Measurements from ENCODE around the gene DDAH2.

DDAH2 gene
- 5.1 to 6.5 reads per million in 2 donors for total RNA-seq

- no peak for DNase-seq
These were observed at the start of gene DDAH2 for GRCh38 chr6:31728767-31729514. Gene DDAH2 (minus strand): TSS chr6:31729299. CDS start chr6:31729161, 138 bp downstream.

- no peak for DNase-seq
These were observed 49.1 kb upstream of the DDAH2 start for GRCh38 chr6:31778193-31778592.

- no peak for DNase-seq
These were observed 48.6 kb upstream of the DDAH2 start for GRCh38 chr6:31777667-31778050.

GRCh38 chr6:31776989-31777666, 48.0 kb upstream of the DDAH2 start, which contains the start of gene VWA7:
Gene VWA7 (minus strand): TSS chr6:31777328. CDS start chr6:31776779, 549 bp downstream.
- DNase-seq: peak; percentile 53

- no peak for DNase-seq
These were observed 47.4 kb upstream of the DDAH2 start for GRCh38 chr6:31776485-31776988.

- no peak for DNase-seq
These were observed 46.8 kb upstream of the DDAH2 start for GRCh38 chr6:31775633-31776484.

GRCh38 chr6:31775184-31775583, 46.1 kb upstream of the DDAH2 start:
- DNase-seq: no peak

GRCh38 chr6:31771992-31772358, 42.9 kb upstream of the DDAH2 start:
- DNase-seq: no peak

GRCh38 chr6:31770860-31771259, 41.8 kb upstream of the DDAH2 start:
- DNase-seq: no peak

GRCh38 chr6:31769684-31770371, 40.7 kb upstream of the DDAH2 start:
- peak; percentile 77 for DNase-seq

GRCh38 chr6:31768363-31769257, 39.5 kb upstream of the DDAH2 start:
- DNase-seq: no peak

GRCh38 chr6:31767096-31767645, 38.1 kb upstream of the DDAH2 start:
- DNase-seq: no peak

GRCh38 chr6:31765910-31766794, 37.1 kb upstream of the DDAH2 start:
- no peak for DNase-seq

GRCh38 chr6:31765559-31765909, 36.4 kb upstream of the DDAH2 start:
- no peak for DNase-seq

GRCh38 chr6:31764198-31764597, 35.1 kb upstream of the DDAH2 start:
- DNase-seq: no peak

- no peak for DNase-seq
These were observed 34.5 kb upstream of the DDAH2 start for GRCh38 chr6:31763619-31763940.

GRCh38 chr6:31762878-31763618, 33.9 kb upstream of the DDAH2 start:
- no peak for DNase-seq

GRCh38 chr6:31762356-31762755, 33.3 kb upstream of the DDAH2 start, which contains the start of gene SAPCD1:
Gene SAPCD1 (plus strand): TSS chr6:31762656. CDS start chr6:31763055, 399 bp downstream.
- no peak for DNase-seq

- DNase-seq: no peak
These were observed 32.2 kb upstream of the DDAH2 start for GRCh38 chr6:31761343-31761742.

All from T-helper 9 cell (primary cell).